GM06990 (cell line): ENCODE results near the gene DEPDC1.
"Not testable (repeated sequence)": the region's sequence is repeated elsewhere in the genome, so short reads cannot be mapped to it uniquely, and the experiment has no call there.

Experiments
- DNase-seq: peaks from one replicate; pipeline ENCODE4 v3.0.0-alpha.2; 2011; ENCODE audit not compliant: insufficient read length; ENCODE audit errors: extremely low read depth
- H3K27me3 ChIP-seq: replicated peaks from 2 replicates; pipeline ENCODE4 v1.6.0; 2011; ENCODE audit warnings: low read length; ENCODE audit not compliant: control insufficient read depth, insufficient read depth
- H3K36me3 ChIP-seq: 2 replicates; pipeline ENCODE4 v1.5.1; 2011; ENCODE audit warnings: low read length; ENCODE audit not compliant: control insufficient read depth, insufficient read depth
- H3K4me3 ChIP-seq: replicated peaks from 2 replicates; pipeline ENCODE4 v1.5.1; 2011; ENCODE audit warnings: low read depth, mild to moderate bottlenecking, control low read depth, low read length
- TF ChIP-seq, protein P1 (sequence below): IDR thresholded peaks from 2 replicates; pipeline ENCODE4 v1.5.1; 2011; ENCODE audit warnings: low read length, control low read depth, mild to moderate bottlenecking, inconsistent platforms; ENCODE audit not compliant: insufficient read depth, poor library complexity, severe bottlenecking

DEPDC1 gene

DNA sequence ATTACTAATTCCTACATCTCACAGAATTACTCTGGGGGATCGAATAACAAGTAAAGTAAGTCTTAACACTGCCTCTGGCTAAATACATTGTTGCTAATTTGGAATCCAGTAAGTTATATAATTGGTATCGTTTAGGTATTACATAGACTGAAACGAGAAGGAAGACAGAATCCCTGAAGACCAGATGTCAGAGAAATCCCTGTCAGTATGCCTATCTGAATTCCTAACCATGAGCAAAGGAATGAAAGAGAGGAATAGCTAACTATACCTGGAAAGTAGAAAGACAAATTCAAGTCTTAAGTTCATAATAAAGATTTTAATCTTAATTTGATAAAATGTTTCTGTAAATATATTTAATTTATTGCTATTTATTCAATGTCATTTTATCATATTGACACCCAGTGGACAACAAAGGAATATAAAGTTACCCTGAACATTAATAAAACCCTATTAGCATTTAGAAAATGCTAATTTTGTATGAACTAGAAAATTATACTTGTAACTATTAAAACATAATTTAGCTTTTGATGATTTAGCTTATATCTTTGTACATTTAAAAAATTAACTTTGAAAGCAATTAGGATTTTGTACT lies 11.4 kb downstream of the DEPDC1 start:
- Histone ChIP-seq H3K36me3 (no peaks in the 10 kb centered on the region; the same call in 1 of the 2 replicates), H3K27me3 (no peaks in the 10 kb centered on the region), H3K4me3 (no peak overlapping the region)
- TF ChIP-seq, protein P1, sequence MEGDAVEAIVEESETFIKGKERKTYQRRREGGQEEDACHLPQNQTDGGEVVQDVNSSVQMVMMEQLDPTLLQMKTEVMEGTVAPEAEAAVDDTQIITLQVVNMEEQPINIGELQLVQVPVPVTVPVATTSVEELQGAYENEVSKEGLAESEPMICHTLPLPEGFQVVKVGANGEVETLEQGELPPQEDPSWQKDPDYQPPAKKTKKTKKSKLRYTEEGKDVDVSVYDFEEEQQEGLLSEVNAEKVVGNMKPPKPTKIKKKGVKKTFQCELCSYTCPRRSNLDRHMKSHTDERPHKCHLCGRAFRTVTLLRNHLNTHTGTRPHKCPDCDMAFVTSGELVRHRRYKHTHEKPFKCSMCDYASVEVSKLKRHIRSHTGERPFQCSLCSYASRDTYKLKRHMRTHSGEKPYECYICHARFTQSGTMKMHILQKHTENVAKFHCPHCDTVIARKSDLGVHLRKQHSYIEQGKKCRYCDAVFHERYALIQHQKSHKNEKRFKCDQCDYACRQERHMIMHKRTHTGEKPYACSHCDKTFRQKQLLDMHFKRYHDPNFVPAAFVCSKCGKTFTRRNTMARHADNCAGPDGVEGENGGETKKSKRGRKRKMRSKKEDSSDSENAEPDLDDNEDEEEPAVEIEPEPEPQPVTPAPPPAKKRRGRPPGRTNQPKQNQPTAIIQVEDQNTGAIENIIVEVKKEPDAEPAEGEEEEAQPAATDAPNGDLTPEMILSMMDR, result no peak
- no peak for DNase-seq

DNA sequence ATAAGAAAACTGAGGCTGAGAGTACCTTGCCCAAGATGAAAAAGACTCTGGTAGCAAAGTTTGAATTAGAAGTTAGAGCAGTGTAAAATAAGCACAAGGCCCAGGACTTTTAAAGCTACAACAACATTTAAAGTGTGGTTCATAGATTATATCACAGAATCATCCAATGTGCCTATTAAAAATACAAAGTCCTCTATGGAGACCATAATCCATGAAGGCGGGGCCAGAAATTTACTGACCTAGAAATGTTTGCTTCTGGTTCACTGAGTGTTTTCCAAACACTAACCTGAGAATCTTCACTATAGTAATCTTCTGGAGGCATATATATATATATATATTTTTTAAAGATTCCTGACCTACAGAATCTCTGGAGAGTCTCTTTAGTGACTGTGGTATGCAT lies 12.3 kb downstream of the DEPDC1 start:
- Histone ChIP-seq H3K27me3 (no peaks in the 10 kb centered on the region), H3K36me3 (no peaks in the 10 kb centered on the region; the same call in 1 of the 2 replicates), H3K4me3 (no peak overlapping the region)
- no peak for DNase-seq
- TF ChIP-seq, protein P1, result no peak

DNA sequence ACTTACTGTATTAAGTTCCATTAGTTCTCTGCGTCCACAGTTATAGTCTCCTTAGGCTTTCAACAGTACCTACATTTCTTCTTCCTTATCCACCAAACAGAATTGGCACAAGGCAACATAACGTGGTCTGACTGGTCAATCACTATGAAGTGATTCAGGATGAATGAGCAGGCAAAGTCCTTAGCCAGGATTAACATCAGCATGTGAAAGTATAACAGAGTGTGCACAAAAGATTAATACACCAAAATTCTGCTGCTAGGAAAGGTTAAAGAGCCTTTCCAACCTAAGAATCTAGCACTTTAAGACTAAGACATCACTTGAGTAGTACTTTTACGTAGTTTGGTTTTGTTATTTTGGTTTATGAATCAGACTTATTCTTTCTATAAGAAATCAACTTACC lies 15.8 kb downstream of the DEPDC1 start:
- H3K27me3 ChIP-seq, result no peaks in the 10 kb centered on the region
- H3K36me3 ChIP-seq, result no peaks in the 10 kb centered on the region; the same call in 1 of the 2 replicates
- H3K4me3 ChIP-seq, result no peak overlapping the region
- DNase-seq, result no peak
- TF ChIP-seq, protein P1, result no peak

DNA sequence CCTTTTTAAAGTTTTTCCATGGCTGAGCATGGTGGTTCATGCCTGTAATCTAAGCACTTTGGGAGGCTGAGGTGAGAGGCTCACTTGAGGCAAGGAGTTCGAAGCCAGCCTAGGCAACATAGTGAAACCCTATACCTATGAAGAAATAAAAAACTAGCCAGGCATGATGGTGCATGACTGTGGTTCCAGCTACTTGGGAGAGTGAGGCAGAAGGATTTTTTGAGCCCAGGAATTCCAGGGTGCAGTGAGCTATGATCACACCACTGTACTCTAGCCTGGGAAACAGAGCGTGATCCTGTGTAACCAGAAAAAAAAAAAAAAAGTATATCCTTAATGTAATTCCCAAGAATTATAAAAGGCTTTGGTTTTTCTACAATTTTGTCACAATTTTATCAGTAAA lies 17.4 kb downstream of the DEPDC1 start:
- H3K36me3 ChIP-seq, result no peaks in the 10 kb centered on the region; the same call in 1 of the 2 replicates
- no peak for DNase-seq
- H3K4me3 ChIP-seq, result no peak overlapping the region
- H3K27me3 ChIP-seq, result no peaks in the 10 kb centered on the region
- TF ChIP-seq, protein P1, result no peak

DNA sequence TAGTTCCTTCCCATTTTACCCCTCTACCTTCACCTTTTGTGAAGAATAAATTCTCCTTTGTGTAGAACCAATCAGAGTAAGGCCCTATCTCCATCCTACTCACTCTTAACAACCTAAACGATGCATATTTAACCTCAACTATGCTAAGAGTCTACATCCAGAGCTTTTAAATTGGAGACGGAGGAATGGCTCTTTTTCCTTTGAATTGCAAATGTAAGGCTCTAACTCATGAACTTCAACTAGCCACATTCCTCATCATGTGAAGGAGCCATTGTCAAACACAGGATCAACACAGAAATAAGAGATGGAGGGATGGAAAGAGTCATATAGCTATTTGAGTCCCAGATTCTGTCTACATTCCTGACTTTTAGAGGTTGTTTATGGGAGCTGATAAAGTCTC lies 18.2 kb downstream of the DEPDC1 start:
- DNase-seq, result no peak
- Histone ChIP-seq H3K4me3 (no peak overlapping the region), H3K27me3 (no peaks in the 10 kb centered on the region), H3K36me3 (no peaks in the 10 kb centered on the region; the same call in 1 of the 2 replicates)
- TF ChIP-seq, protein P1, result no peak

DNA sequence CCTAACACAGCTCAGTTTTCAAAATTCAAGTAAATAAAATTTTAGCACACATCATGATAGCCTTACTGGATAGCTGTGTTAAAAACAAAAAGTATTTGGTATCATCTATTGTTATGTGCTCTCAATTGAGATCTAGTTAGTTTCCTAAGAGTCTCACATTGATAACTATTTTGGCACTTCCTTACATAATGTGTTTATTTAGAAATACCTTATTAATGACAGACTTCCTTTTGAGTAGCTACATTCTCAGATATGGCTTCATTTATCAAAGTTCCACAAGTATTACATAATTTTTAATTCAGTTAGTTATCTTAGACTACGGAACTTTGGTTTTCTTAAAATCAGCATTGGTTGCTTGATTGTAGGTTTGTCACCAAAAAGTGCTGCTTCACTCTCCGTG lies 20.3 kb downstream of the DEPDC1 start:
- not testable (repeated sequence) for H3K36me3 ChIP-seq

More for the DNA sequence above, 20.3 kb downstream of the DEPDC1 start:
- H3K27me3 ChIP-seq, H3K4me3 ChIP-seq, DNase-seq: not testable (repeated sequence)
